ENCODE measurements around the gene NR2F1-AS1. TPM values are rescaled to one million over a fixed set of nuclear protein-coding genes. Genes with fewer than 3 reads are reported as not detected.

Gene NR2F1-AS1
- total RNA-seq, 1 donor from 2014 or later = not detected

DNA sequence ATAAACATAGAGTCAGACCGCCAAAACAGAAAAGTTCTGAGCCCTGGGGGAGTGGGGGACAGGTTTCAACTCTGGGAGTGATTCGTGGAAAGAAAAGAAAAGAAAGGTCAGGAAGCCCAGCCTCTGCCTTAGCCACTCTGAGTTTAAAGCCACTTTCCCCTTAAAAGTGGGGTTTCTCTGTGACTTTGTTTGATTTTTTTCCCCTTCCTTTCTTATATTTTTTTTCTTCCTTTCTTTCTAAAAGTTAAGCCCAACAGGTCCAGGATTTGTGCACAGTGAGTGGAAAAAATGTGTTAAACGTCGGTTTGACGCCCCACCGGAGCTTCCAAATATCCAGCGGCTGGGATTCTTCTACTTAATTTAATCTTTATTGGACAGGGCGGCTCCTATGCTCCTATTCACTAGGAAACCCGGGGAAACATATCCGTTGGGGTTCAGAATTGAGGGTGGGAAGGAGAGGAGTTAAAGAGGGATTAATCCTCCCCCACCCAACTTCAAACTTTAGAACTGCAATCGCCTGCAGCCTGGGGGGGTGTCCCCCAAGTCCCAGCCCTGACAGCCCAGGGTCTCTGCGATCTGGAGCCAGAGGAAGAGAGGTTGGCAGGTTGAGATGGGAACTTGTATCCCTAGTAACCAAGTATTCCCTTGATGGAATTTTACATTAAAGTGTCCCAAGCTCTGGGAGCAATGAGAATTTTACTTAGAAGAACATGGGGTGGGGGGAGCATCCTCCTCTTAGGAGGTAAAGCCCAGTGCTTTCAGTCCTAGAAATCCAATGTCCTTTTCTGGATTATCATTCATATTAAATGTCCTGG, 6.3 kb downstream of the NR2F1-AS1 start:
- intact Hi-C loops (cut with micrococcal nuclease) = loop anchor here (5.0 kb wide), 1 partner anchor 33 kb away; no protein-coding TSS in a partner anchor
- H3K36me3 Mint-ChIP-seq (ENCODE audit: low read depth) = no peaks in the 10 kb centered on the region
- H3K27me3 Mint-ChIP-seq (ENCODE audit: insufficient read depth) = peaks cover 83% of the 10 kb centered on the region
- H3K4me1 Mint-ChIP-seq (ENCODE audit: low read depth) = no peaks in the 10 kb centered on the region
- no peak for DNase-seq (ENCODE audit: low spot score)
- H3K27ac Mint-ChIP-seq = no peak overlapping the region
- no peaks in the 10 kb centered on the region for H3K9me3 Mint-ChIP-seq
- H3K4me3 Mint-ChIP-seq = no peak overlapping the region

DNA sequence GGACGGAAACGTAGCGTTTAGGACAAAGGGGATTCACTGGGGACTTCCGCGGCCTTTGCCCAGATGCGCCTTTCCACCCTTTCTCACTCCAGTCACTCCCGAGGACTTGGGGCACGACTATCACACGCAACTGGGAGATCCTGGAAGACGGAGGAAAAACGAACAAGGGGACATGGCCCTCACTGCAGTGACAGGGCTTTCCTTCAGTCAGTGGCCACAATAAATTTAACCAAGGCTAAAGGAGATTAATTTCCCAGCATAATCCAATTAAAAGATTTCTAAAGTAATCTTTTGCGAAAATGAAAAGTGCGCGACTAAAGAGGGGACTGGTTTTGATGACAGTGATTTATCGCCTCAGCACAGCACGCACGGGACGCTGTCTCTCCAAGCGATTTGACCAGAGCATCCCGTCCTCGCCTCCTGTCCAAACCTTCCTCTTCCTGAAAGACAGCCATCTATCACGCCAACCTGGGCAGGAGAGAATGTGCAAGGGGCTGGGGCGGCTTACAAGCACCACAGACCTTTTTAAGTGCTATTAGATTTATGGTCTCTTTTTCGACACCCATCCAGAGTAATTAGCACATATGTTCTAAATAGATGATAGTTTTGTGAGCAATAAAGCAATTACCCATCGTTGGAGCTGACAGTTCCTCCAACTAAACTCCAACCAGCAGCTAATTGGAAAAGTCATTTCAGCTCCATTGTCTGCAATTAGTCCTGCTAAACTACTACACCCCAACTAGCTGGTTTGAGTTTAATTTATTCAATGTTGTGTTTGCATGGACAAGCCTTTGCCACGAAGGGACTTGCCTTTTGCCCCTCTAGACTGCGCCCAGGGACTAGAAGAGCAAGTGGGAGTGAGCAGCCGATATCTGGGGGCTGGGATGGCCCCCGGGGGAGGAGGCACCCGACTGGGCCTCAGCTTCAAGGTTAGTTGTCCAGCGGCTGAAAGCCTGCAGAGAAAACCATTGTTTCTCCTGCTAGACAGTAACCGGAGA, 7.4 kb downstream of the NR2F1-AS1 start:
- peak overlapping the region; percentile 56 for H3K27ac Mint-ChIP-seq
- H3K4me1 Mint-ChIP-seq (ENCODE audit: low read depth) = no peaks in the 10 kb centered on the region
- no peak overlapping the region for H3K4me3 Mint-ChIP-seq
- no peak for DNase-seq (ENCODE audit: low spot score)
- no peaks in the 10 kb centered on the region for H3K9me3 Mint-ChIP-seq
- H3K36me3 Mint-ChIP-seq (ENCODE audit: low read depth) = no peaks in the 10 kb centered on the region
- intact Hi-C loops (cut with micrococcal nuclease) = loop anchor here (5.0 kb wide), 1 partner anchor 34 kb away; no protein-coding TSS in a partner anchor
- peaks cover 87% of the 10 kb centered on the region for H3K27me3 Mint-ChIP-seq (ENCODE audit: insufficient read depth)

DNA sequence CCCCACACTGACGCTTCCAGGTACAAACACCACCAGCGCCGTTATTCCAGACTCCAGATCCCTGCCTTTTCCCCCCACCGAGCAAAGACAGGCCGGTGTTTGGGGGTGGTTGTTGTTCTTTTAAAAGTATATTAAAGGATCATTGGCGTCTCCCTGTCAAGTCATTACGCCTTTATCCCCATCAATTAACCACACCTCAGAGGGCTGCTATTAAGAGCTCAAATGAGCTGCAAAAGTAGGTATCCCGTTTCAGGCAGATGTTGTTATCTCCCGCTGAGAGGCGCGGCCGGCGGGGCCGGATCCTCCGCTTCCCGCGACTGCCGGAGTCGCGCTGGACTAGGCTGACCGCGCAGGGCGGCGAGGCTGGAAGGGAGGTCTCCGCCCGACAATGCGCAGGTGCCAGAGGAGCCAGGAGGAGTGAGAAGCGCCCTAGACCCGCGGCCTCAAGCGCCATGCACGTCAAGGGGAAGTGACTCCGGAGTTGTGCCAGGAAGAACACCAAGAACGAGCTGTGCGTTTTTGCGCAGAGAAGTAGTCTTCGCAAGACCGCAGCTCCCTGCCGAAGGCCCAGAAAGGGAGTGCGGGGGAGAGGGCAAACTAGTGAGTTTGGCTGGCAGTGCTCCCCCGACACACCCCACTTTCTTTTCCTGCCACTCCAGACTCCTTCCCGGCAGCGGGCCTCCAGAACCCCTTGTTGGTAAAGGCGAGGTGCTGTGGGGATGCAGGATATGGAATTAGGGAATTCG, 8.2 kb downstream of the NR2F1-AS1 start:
- no peaks in the 10 kb centered on the region for H3K36me3 Mint-ChIP-seq (ENCODE audit: low read depth)
- intact Hi-C loops (cut with micrococcal nuclease) = loop anchor here (5.0 kb wide), 1 partner anchor 35 kb away; no protein-coding TSS in a partner anchor
- H3K4me1 Mint-ChIP-seq (ENCODE audit: low read depth) = no peaks in the 10 kb centered on the region
- H3K9me3 Mint-ChIP-seq = no peaks in the 10 kb centered on the region
- no peak overlapping the region for H3K4me3 Mint-ChIP-seq
- H3K27me3 Mint-ChIP-seq (ENCODE audit: insufficient read depth) = peaks cover 84% of the 10 kb centered on the region
- H3K27ac Mint-ChIP-seq = peak overlapping the region; percentile 8
- no peak for DNase-seq (ENCODE audit: low spot score)

DNA sequence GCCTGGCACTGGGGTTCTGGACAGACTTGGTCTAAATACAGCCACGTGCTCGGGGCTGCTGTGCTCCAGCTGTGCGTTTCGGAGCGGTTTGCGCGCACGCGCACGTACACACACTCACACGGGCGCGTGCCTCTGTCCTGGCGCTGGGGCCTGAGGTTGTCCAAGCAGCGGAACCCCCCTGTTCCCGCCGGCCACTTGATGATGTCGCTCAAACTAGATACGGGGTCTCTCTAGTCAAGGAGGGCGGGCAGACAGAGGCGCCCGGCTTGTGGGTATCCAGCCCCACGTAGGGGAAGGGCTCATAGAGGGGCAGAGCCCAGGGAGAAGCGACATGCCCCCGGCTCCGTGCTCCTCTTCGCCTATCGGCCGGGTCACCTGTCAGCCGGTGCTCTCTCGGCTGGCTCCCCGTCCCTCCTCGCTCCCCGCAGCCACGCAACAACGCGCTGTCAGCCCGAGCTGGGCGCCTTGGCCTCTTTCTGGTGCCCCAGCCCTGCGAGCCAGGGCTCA, 8.9 kb downstream of the NR2F1-AS1 start:
- Mint-ChIP-seq H3K36me3 (ENCODE audit: low read depth) (no peaks in the 10 kb centered on the region), H3K27ac (peak overlapping the region; percentile 79), H3K4me3 (no peak overlapping the region), H3K4me1 (ENCODE audit: low read depth) (no peaks in the 10 kb centered on the region), H3K27me3 (ENCODE audit: insufficient read depth) (peaks cover 82% of the 10 kb centered on the region), H3K9me3 (no peaks in the 10 kb centered on the region)
- DNase-seq (ENCODE audit: low spot score) = no peak
- intact Hi-C loops (cut with micrococcal nuclease) = loop anchor here (5.0 kb wide), 1 partner anchor 35 kb away; no protein-coding TSS in a partner anchor

DNA sequence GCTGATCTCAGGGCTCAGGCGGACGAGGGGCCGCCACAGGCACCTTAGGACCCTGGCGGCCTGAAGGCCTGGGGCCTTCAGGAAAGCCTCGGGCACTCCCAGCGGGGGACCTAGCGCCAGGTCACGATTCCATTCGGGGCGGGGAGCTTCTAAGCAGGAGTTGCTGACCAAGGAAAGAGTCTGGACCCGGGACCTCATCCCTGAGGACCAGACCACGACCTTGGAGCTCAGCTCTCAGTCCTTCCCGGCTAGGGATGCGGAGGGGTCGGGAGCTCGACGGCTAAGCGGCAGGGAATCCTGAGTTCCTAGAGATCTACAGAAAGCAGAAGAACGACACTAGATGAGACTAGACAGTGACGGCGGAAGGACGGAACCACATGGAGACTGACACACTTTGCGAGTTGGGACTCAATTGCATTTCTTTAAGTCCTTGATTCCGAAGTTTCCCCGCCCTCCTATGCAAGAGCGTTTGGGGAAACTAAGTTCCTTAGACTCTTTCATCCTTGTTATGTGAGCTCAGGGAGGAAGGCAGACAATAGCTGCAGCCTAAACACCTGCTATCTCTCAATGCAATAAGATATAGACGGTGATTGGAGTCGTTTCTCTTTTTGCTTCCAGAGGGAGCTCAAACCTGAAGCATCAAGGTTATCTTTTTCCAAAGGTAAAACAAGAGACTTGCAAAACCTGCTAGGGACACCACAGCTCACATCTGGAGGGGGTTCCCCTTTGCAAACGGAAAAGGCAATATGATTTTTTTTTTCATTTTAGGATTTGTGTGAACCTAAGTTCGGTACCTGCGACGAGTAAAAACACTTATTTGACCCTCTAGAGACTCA, 9.7 kb downstream of the NR2F1-AS1 start:
- DNase-seq (ENCODE audit: low spot score) = no peak
- H3K36me3 Mint-ChIP-seq (ENCODE audit: low read depth) = no peaks in the 10 kb centered on the region
- intact Hi-C loops (cut with micrococcal nuclease) = loop anchor here (5.0 kb wide), 1 partner anchor 36 kb away; no protein-coding TSS in a partner anchor
- peak overlapping the region; percentile 79 for H3K27ac Mint-ChIP-seq
- H3K27me3 Mint-ChIP-seq (ENCODE audit: insufficient read depth) = peaks cover 79% of the 10 kb centered on the region
- H3K4me1 Mint-ChIP-seq (ENCODE audit: low read depth) = no peaks in the 10 kb centered on the region
- H3K9me3 Mint-ChIP-seq = no peaks in the 10 kb centered on the region
- no peak overlapping the region for H3K4me3 Mint-ChIP-seq

DNA sequence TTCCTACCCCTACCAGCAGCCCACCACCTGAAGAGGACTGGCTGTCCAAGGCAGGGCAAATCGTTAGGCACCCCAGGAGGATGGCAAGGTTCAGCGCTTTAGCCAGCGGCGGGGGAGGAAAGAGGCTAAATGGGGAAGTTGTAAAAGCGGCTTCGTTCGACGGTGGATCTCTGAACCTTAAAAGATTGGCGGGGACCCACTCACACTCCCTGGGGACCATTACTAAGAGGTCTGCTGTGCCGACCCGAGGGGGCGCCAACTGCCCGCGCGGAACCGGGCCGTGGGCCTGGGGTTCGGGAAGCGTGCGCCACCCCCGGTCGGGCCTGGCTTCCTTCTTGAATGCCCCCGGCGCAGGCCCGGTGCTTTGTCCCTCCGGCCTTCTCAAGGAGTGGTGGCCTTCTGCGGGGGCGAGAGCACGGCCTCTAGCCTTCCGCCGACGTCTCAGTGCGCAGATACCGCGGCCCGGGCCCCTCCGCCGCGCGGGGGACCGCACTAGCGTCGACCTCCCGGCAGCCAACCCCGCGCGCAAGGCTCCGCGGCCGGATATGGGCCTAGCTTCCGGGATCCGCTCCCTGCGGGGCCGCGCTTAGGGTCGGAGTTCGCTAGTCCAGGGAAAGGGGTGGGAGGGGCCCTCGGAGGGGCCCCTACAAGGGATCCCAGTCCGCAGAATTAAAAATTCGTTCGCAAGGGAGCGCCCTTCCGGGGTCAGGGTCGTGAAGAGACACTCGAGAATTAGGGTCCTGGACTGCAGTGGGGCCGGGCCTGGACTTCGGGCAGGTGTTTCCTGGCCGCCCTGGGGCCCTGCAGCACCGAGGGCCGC, 10.5 kb downstream of the NR2F1-AS1 start:
- no peaks in the 10 kb centered on the region for H3K4me1 Mint-ChIP-seq (ENCODE audit: low read depth)
- no peak overlapping the region for H3K4me3 Mint-ChIP-seq
- no peaks in the 10 kb centered on the region for H3K36me3 Mint-ChIP-seq (ENCODE audit: low read depth)
- no peak for DNase-seq (ENCODE audit: low spot score)
- H3K9me3 Mint-ChIP-seq = no peaks in the 10 kb centered on the region
- intact Hi-C loops (cut with micrococcal nuclease) = loop anchor here (1.0 to 5.0 kb wide), 2 partner anchors 16 to 37 kb away; no protein-coding TSS in a partner anchor
- peaks cover 74% of the 10 kb centered on the region for H3K27me3 Mint-ChIP-seq (ENCODE audit: insufficient read depth)
- no peak overlapping the region for H3K27ac Mint-ChIP-seq

DNA sequence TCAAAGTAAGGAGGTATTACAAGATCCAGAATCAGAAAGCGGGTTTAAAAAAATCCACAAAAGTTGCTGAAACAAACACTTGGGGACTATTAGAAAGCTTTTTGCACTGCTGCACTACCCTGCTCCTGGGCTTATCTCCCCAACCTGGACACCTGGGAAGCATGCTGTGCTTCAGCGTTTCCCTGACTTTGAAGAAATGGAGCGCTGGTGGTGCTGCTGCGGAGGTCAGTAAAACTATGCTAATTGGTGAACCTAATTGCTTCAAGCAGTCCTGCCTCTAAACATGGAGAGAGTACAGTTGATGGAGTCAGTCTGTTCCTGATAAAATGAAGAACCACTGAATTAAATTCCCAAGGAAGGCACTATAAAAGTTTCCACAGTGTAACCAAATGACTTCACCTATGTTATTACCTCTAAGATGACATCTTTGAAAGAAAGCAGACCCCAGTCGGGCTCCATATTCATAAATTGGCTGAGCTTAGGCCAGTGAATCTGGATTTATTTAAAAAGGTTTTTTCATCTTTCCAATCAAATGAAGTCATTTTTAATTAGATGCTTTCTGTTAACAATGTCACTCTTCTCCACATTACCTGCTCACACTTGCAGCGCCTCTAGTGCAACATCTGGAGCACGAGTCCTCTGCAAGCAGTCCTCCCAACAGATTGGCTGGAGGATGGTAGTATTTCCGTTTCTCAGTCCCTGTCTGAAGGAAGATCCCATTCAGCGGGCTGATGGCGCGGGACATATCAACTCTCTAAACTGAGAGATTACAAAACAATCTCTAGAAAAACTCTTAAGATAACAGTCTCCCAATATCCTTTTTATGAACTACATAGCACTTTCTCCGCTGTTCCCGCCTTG, 11.5 kb downstream of the NR2F1-AS1 start:
- no peak for DNase-seq (ENCODE audit: low spot score)
- H3K9me3 Mint-ChIP-seq = no peaks in the 10 kb centered on the region
- intact Hi-C loops (cut with micrococcal nuclease) = loop anchor here (1.0 to 5.0 kb wide), 2 partner anchors 17 to 38 kb away; no protein-coding TSS in a partner anchor
- H3K4me3 Mint-ChIP-seq = no peak overlapping the region
- H3K27ac Mint-ChIP-seq = no peak overlapping the region
- peaks cover 65% of the 10 kb centered on the region for H3K27me3 Mint-ChIP-seq (ENCODE audit: insufficient read depth)
- no peaks in the 10 kb centered on the region for H3K4me1 Mint-ChIP-seq (ENCODE audit: low read depth)
- H3K36me3 Mint-ChIP-seq (ENCODE audit: low read depth) = no peaks in the 10 kb centered on the region

DNA sequence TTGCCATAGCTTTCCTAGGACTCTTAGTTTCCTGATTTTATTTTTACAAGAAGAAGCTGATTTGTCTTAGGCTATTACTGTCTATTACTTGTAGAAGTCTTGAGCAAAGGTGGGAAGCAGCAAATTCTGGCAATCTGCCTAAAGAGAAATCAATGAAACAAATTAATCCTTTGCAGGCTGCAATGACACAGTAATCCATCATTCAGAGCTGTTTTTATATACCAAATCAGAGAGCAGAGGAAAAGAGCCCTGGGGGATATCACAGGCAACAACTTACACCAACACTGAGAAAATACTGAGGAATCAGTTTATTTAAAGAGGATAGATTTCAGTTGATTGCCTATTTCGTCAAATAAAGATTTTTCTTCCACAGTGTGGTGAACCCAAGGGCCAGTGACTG, 13.6 kb downstream of the NR2F1-AS1 start:
- intact Hi-C loops (cut with micrococcal nuclease) = no loop called here
- Mint-ChIP-seq H3K9me3 (no peaks in the 10 kb centered on the region), H3K4me3 (no peak overlapping the region), H3K27me3 (ENCODE audit: insufficient read depth) (peaks cover 51% of the 10 kb centered on the region), H3K4me1 (ENCODE audit: low read depth) (no peaks in the 10 kb centered on the region), H3K27ac (no peak overlapping the region), H3K36me3 (ENCODE audit: low read depth) (no peaks in the 10 kb centered on the region)
- no peak for DNase-seq (ENCODE audit: low spot score)

DNA sequence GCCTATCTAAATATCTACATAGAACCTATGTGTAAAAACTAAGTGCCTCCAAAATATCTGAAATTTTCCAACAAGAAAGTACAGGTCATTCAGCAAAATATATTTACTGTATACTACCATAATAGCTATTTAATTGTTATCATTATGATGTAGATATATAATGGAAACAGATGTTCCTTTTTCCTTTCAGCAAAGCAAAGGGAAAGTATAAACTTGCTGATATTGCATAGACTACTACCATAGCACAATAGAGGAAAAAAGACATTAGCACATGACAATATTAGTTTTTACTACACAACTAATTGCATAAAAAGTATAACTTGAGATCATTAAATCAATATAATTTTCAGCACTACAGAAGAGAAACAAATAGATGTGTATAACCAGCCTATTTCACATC, 14.9 kb downstream of the NR2F1-AS1 start:
- Mint-ChIP-seq H3K4me3 (no peak overlapping the region), H3K27ac (no peak overlapping the region)

DNA sequence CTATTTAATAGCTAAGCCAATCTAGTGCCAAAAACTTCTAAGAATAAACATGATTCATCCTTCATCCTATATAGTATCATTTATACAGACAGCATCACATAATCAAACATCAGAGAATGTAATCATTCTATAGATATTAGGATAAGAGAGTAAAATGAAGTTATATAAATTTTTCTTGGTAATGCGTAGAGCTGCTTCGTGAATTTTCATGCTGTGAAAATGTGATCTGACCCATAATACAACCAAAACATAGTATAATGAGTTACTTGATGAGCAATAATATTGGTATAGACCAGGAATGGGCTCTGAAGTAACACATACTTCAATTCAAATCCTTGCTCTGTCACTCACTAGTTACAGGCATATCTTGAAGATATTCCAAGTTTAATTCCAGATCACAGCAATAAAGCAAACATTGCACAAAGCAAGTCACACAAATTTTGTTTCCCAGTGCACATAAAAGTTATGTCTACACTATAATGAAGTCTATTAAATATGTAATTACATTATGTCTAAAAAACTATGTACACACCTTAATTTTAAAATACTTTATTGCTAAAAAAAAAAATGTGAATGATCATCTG, 23.9 kb downstream of the NR2F1-AS1 start:
- DNase-seq (ENCODE audit: low spot score) = no peak
- intact Hi-C loops (cut with micrococcal nuclease) = no loop called here
- Mint-ChIP-seq H3K4me3 (no peak overlapping the region), H3K4me1 (ENCODE audit: low read depth) (no peaks in the 10 kb centered on the region), H3K27me3 (ENCODE audit: insufficient read depth) (peaks cover 8% of the 10 kb centered on the region), H3K36me3 (ENCODE audit: low read depth) (no peaks in the 10 kb centered on the region), H3K27ac (no peak overlapping the region), H3K9me3 (no peaks in the 10 kb centered on the region)

More for the DNA sequence above, 14.9 kb downstream of the NR2F1-AS1 start:
- Mint-ChIP-seq H3K36me3 (ENCODE audit: low read depth) (no peaks in the 10 kb centered on the region), H3K27me3 (ENCODE audit: insufficient read depth) (peaks cover 40% of the 10 kb centered on the region), H3K4me1 (ENCODE audit: low read depth) (no peaks in the 10 kb centered on the region), H3K9me3 (no peaks in the 10 kb centered on the region)
- intact Hi-C loops (cut with micrococcal nuclease) = no loop called here
- DNase-seq (ENCODE audit: low spot score) = no peak
